ENCODE measurements around the gene PDLIM5.

PDLIM5 gene

GRCh38 chr4:94698187-94698586, 246.4 kb downstream of the PDLIM5 start:
- Mint-ChIP-seq H3K4me3 (no peak overlapping the region), H3K27me3 (no peaks in the 10 kb centered on the region), H3K9me3 (no peaks in the 10 kb centered on the region), H3K36me3 (no peaks in the 10 kb centered on the region), H3K4me1 (no peaks in the 10 kb centered on the region), H3K27ac (no peak overlapping the region)
- ATAC-seq (replicated peaks) (no peak), DNase-seq (no peak)

GRCh38 chr4:94700298-94700697, 248.6 kb downstream of the PDLIM5 start:
- Mint-ChIP-seq H3K36me3 (no peaks in the 10 kb centered on the region), H3K27ac (no peak overlapping the region), H3K4me1 (no peaks in the 10 kb centered on the region), H3K4me3 (no peak overlapping the region), H3K27me3 (no peaks in the 10 kb centered on the region), H3K9me3 (no peaks in the 10 kb centered on the region)
- DNase-seq (no peak), ATAC-seq (replicated peaks) (no peak)

- ATAC-seq (replicated peaks) (no peak), DNase-seq (no peak)
- no peak overlapping the region for H3K27ac Mint-ChIP-seq
- H3K27me3 Mint-ChIP-seq, result no peaks in the 10 kb centered on the region
- no peaks in the 10 kb centered on the region for H3K36me3 Mint-ChIP-seq
- no peak overlapping the region for H3K4me3 Mint-ChIP-seq
- H3K9me3 Mint-ChIP-seq, result peaks cover 0 to 2% of the 10 kb centered on the region in 2 donors
- H3K4me1 Mint-ChIP-seq, result no peaks in the 10 kb centered on the region
Measured at GRCh38 chr4:94701631-94702300, 250.0 kb downstream of the PDLIM5 start.

GRCh38 chr4:94711635-94712034, 259.9 kb downstream of the PDLIM5 start:
- no peak for ATAC-seq (replicated peaks)
- Mint-ChIP-seq H3K4me3 (no peak overlapping the region), H3K9me3 (peaks cover 4 to 8% of the 10 kb centered on the region in 2 donors), H3K4me1 (no peaks in the 10 kb centered on the region), H3K27ac (no peak overlapping the region), H3K36me3 (no peaks in the 10 kb centered on the region), H3K27me3 (peaks cover 4 to 15% of the 10 kb centered on the region in 2 donors)
- DNase-seq, result no peak

GRCh38 chr4:94714365-94715160, 262.8 kb downstream of the PDLIM5 start:
- Mint-ChIP-seq H3K9me3 (no peaks in the 10 kb centered on the region), H3K27me3 (peaks cover 8 to 22% of the 10 kb centered on the region in 2 donors), H3K27ac (no peak overlapping the region), H3K4me3 (no peak overlapping the region), H3K4me1 (no peaks in the 10 kb centered on the region), H3K36me3 (no peaks in the 10 kb centered on the region)
- DNase-seq, result no peak
- no peak for ATAC-seq (replicated peaks)

GRCh38 chr4:94715726-94716125, 264.0 kb downstream of the PDLIM5 start:
- H3K9me3 Mint-ChIP-seq, result no peaks in the 10 kb centered on the region
- H3K27me3 Mint-ChIP-seq, result peaks cover 11 to 26% of the 10 kb centered on the region in 2 donors
- no peak for DNase-seq
- no peak overlapping the region for H3K4me3 Mint-ChIP-seq
- ATAC-seq (replicated peaks), result no peak
- H3K4me1 Mint-ChIP-seq, result no peaks in the 10 kb centered on the region
- no peaks in the 10 kb centered on the region for H3K36me3 Mint-ChIP-seq
- no peak overlapping the region for H3K27ac Mint-ChIP-seq
